ENCODE measurements around the gene EIF5B. TPM values are rescaled to one million over a fixed set of nuclear protein-coding genes. Genes with fewer than 3 reads are reported as not detected.

Gene EIF5B
- total RNA-seq, 1 donor from 2014 or later = 21.3 TPM

DNA sequence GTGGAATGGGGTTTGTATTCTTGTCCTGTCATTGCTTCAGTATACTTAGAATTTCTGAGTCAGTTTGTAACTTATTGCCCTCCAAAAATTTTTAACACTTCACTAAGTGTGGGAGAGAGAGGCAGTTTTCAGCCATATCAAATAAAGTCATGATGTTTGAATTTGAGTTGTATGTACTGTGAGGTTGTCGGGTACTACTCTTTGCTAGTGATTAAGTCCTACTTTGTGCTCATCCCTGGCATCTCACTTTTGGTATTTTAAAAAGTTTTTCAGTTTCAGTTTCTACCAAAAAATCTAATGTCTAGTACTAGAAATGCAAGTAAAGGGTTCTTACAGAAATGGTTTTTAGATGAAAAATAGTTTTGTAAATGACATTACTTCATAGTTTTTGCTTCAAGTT is 40.7 kb downstream of the EIF5B start:
- DNase-seq (ENCODE audit: low read depth) = no peak
- TF ChIP-seq CTCF (IDR thresholded peaks at IDR 0.05; ENCODE audit: insufficient read depth, low read length, severe bottlenecking) = no peak
- FAIRE-seq = no peak
- peaks cover 10% of the 10 kb centered on the region for H3K36me3 ChIP-seq (ENCODE audit: control insufficient read depth, insufficient read depth, low read length)
- H3K27me3 ChIP-seq (ENCODE audit: control insufficient read depth, insufficient read depth, low read length) = no peaks in the 10 kb centered on the region
- no peak overlapping the region for H3K4me3 ChIP-seq (ENCODE audit: low read depth, low read length)

DNA sequence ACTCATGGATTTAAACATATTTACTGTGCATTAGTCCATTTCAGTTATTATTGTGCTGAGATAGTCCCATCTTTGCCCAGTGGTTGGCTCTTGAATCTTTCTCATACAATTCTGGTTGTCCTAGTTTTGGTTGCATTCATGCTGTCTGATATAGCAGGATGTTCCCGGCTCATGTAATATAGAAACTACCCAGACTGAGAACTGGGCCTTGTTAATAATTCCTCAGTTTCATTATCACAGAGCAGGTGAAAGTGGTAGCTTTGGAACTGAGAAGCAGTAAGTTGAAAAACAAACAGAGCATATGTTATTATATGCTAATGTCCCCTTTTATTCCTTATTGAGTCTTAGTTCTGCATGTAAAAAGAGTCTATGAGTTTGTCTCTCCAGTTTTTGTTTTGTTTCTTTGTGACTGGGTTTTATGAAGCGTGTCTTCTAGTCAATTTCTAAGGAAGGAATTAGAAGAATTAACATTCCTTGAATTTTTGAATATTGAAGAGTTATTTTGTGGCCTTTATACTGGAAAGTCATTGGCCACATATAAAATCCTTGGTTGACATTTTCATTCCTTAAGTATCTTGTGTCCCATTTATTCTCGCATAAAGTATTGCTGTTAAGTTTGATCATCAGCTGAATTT is 43.3 kb downstream of the EIF5B start:
- Histone ChIP-seq H3K27me3 (ENCODE audit: control insufficient read depth, insufficient read depth, low read length) (no peaks in the 10 kb centered on the region), H3K4me3 (ENCODE audit: low read depth, low read length) (no peak overlapping the region), H3K36me3 (ENCODE audit: control insufficient read depth, insufficient read depth, low read length) (peaks cover 11% of the 10 kb centered on the region)
- FAIRE-seq = no peak
- no peak for TF ChIP-seq CTCF (IDR thresholded peaks at IDR 0.05; ENCODE audit: insufficient read depth, low read length, severe bottlenecking)
- no peak for DNase-seq (ENCODE audit: low read depth)

- FAIRE-seq = no peak
- H3K36me3 ChIP-seq (ENCODE audit: control insufficient read depth, insufficient read depth, low read length) = peaks cover 7% of the 10 kb centered on the region
- no peak for DNase-seq (ENCODE audit: low read depth)
- no peak for TF ChIP-seq CTCF (IDR thresholded peaks at IDR 0.05; ENCODE audit: insufficient read depth, low read length, severe bottlenecking)
- no peak overlapping the region for H3K4me3 ChIP-seq (ENCODE audit: low read depth, low read length)
- H3K27me3 ChIP-seq (ENCODE audit: control insufficient read depth, insufficient read depth, low read length) = no peaks in the 10 kb centered on the region
Measured at GRCh38 chr2:99382143-99382542, 45.0 kb downstream of the EIF5B start.

GRCh38 chr2:99386011-99386410 is 48.8 kb downstream of the EIF5B start:
- FAIRE-seq (no peak), DNase-seq (ENCODE audit: low read depth) (peak; percentile 35)
- Histone ChIP-seq H3K4me3 (ENCODE audit: low read depth, low read length) (no peak overlapping the region), H3K36me3 (ENCODE audit: control insufficient read depth, insufficient read depth, low read length) (peaks cover 10% of the 10 kb centered on the region), H3K27me3 (ENCODE audit: control insufficient read depth, insufficient read depth, low read length) (no peaks in the 10 kb centered on the region)
- TF ChIP-seq CTCF (IDR thresholded peaks at IDR 0.05; ENCODE audit: insufficient read depth, low read length, severe bottlenecking) = no peak

GRCh38 chr2:99388892-99389291 is 51.7 kb downstream of the EIF5B start:
- DNase-seq (ENCODE audit: low read depth) (no peak), FAIRE-seq (no peak)
- peaks cover 10% of the 10 kb centered on the region for H3K36me3 ChIP-seq (ENCODE audit: control insufficient read depth, insufficient read depth, low read length)
- H3K4me3 ChIP-seq (ENCODE audit: low read depth, low read length) = no peak overlapping the region
- TF ChIP-seq CTCF (IDR thresholded peaks at IDR 0.05; ENCODE audit: insufficient read depth, low read length, severe bottlenecking) = no peak
- H3K27me3 ChIP-seq (ENCODE audit: control insufficient read depth, insufficient read depth, low read length) = no peaks in the 10 kb centered on the region

GRCh38 chr2:99389371-99389770 is 52.2 kb downstream of the EIF5B start:
- no peak for FAIRE-seq
- peaks cover 10% of the 10 kb centered on the region for H3K36me3 ChIP-seq (ENCODE audit: control insufficient read depth, insufficient read depth, low read length)

More at GRCh38 chr2:99389371-99389770, 52.2 kb downstream of the EIF5B start:
- TF ChIP-seq CTCF (IDR thresholded peaks at IDR 0.05; ENCODE audit: insufficient read depth, low read length, severe bottlenecking) = no peak
- no peak overlapping the region for H3K4me3 ChIP-seq (ENCODE audit: low read depth, low read length)
- no peaks in the 10 kb centered on the region for H3K27me3 ChIP-seq (ENCODE audit: control insufficient read depth, insufficient read depth, low read length)
- no peak for DNase-seq (ENCODE audit: low read depth)
